Tibial nerve (tissue), 4 donors: ENCODE results near the gene LIMS1. TPM values are rescaled to one million over a fixed set of nuclear protein-coding genes. Genes with fewer than 3 reads are reported as not detected.

Source experiments
- DNase-seq, 2 donors: peaks; one replicate each; pipeline ENCODE4 v3.0.0-alpha.2; 2019; ENCODE audit warnings: low spot score in 2 of 2
- H3K27ac ChIP-seq, 4 donors: fragments of 200-600 bp; sonication (generic) in 3 of 4; one replicate each; pipeline ENCODE4 v1.5.1; 2017 to 2019; ENCODE audit warnings: mild to moderate bottlenecking in 1 of 4
- H3K27me3 ChIP-seq, 2 donors: fragments of 200-600 bp; sonication (generic) in 1 of 2; one replicate each; pipeline versions ENCODE4 v1.5.1 to v1.6.0; 2017 to 2019
- H3K36me3 ChIP-seq, 3 donors: fragments of 200-600 bp; sonication (generic); one replicate each; pipeline ENCODE4 v1.5.1; 2018 to 2019
- H3K4me1 ChIP-seq, 4 donors: fragments of 200-600 bp; sonication (generic) in 3 of 4; one replicate each; pipeline ENCODE4 v1.5.1; 2017 to 2019
- H3K4me3 ChIP-seq, 4 donors: fragments of 200-600 bp; sonication (generic) in 3 of 4; one replicate each; pipeline ENCODE4 v1.5.1; 2017 to 2019; ENCODE audit warnings: mild to moderate bottlenecking in 1 of 4, moderate library complexity in 1 of 4
- H3K9me3 ChIP-seq, 4 donors: fragments of 200-600 bp; sonication (generic) in 3 of 4; one replicate each; pipeline ENCODE4 v1.5.1; 2017 to 2019
- CTCF ChIP-seq, 5 experiments: fragments of 200-600 bp in 3 of 5; fragments of 450-650 bp in 2 of 5; sonication (generic) in 3 of 5; IDR thresholded peaks; one replicate each; pipeline ENCODE4 v1.5.1; 2016 to 2019; ENCODE audit warnings: antibody characterized with exemption in 5 of 5, mild to moderate bottlenecking in 3 of 5, moderate library complexity in 2 of 5
- EP300 ChIP-seq, 2 donors: sonication (generic); formaldehyde crosslinking; IDR thresholded peaks; one replicate each; pipeline ENCODE4 v1.6.1; 2017; ENCODE audit warnings: antibody characterized with exemption in 2 of 2, mild to moderate bottlenecking in 1 of 2
- POLR2A ChIP-seq, 2 donors: fragments of 450-650 bp; IDR thresholded peaks; one replicate each; pipeline ENCODE4 v1.6.1; 2017; ENCODE audit warnings: antibody characterized with exemption in 2 of 2, mild to moderate bottlenecking in 2 of 2, moderate library complexity in 2 of 2
- WGBS, 2 donors: methylation state at CpG; one replicate each; pipeline ENCODE4 v1.1.5; 2018; 5-methylcytosine and 5-hydroxymethylcytosine counted together
- total RNA-seq, 4 donors: library from RNA; depleted of rRNA; stranded (reverse); fragments of >200 nt; gene quantifications; one replicate each; pipeline ENCODE4 v1.1.0, GENCODE V29; 2016

Gene LIMS1
- total RNA-seq, 4 donors from 2014 or later = 33.7 to 86.3 (median 49.2) TPM

GRCh38 chr2:108583903-108584520, 49.7 kb downstream of the LIMS1 start:
- no peaks in the 10 kb centered on the region for H3K36me3 ChIP-seq
- no peaks in the 10 kb centered on the region for H3K27me3 ChIP-seq
- WGBS, 2 donors = 65 to 70% methylated on average over 4 of the region's 4 CpGs
- no peak for TF ChIP-seq POLR2A (IDR thresholded peaks at IDR 0.05)
- TF ChIP-seq CTCF (IDR thresholded peaks at IDR 0.05) = peak; percentile 65 to 80 (median 73)
- H3K9me3 ChIP-seq = no peaks in the 10 kb centered on the region
- peaks cover 0 to 59% (median 30%) of the 10 kb centered on the region in 4 donors for H3K4me1 ChIP-seq
- no peak overlapping the region for H3K27ac ChIP-seq
- DNase-seq = peak in 1 of 2 donors; percentile 84
- no peak overlapping the region for H3K4me3 ChIP-seq

GRCh38 chr2:108585436-108585835, 51.2 kb downstream of the LIMS1 start:
- no peak overlapping the region for H3K27ac ChIP-seq
- H3K36me3 ChIP-seq = no peaks in the 10 kb centered on the region

GRCh38 chr2:108586116-108586515, 51.8 kb downstream of the LIMS1 start:
- Histone ChIP-seq H3K4me3 (no peak overlapping the region), H3K9me3 (no peaks in the 10 kb centered on the region), H3K27ac (peak overlapping the region in 2 of 4 donors; percentile 66 to 84), H3K4me1 (peaks cover 0 to 59% (median 36%) of the 10 kb centered on the region in 4 donors), H3K36me3 (no peaks in the 10 kb centered on the region), H3K27me3 (no peaks in the 10 kb centered on the region)
- DNase-seq = no peak
- TF ChIP-seq EP300 (IDR thresholded peaks at IDR 0.05) = no peak
- no peak for TF ChIP-seq POLR2A (IDR thresholded peaks at IDR 0.05)
- no peak for TF ChIP-seq CTCF (IDR thresholded peaks at IDR 0.05)
- WGBS, 2 donors = 82 to 90% methylated on average over 7 of the region's 7 CpGs

More at GRCh38 chr2:108585436-108585835, 51.2 kb downstream of the LIMS1 start:
- Histone ChIP-seq H3K27me3 (no peaks in the 10 kb centered on the region), H3K4me1 (peaks cover 0 to 58% (median 32%) of the 10 kb centered on the region in 4 donors), H3K9me3 (no peaks in the 10 kb centered on the region), H3K4me3 (no peak overlapping the region)
- DNase-seq = no peak
- TF ChIP-seq POLR2A (IDR thresholded peaks at IDR 0.05) (no peak), CTCF (IDR thresholded peaks at IDR 0.05) (no peak), EP300 (IDR thresholded peaks at IDR 0.05) (no peak)
- WGBS, 2 donors = 89 to 93% methylated on average over 4 of the region's 4 CpGs

- 34 to 35% methylated on average over 5 of the region's 5 CpGs for WGBS, 2 donors
- Histone ChIP-seq H3K4me1 (peaks cover 0 to 64% (median 37%) of the 10 kb centered on the region in 4 donors), H3K9me3 (no peaks in the 10 kb centered on the region), H3K4me3 (no peak overlapping the region), H3K27ac (peak overlapping the region in 2 of 4 donors; percentile 66 to 84), H3K36me3 (no peaks in the 10 kb centered on the region), H3K27me3 (no peaks in the 10 kb centered on the region)
- DNase-seq = no peak
- no peak for TF ChIP-seq EP300 (IDR thresholded peaks at IDR 0.05)
These were observed 52.4 kb downstream of the LIMS1 start for GRCh38 chr2:108586631-108587030.

- 61 to 68% methylated on average over 6 of the region's 6 CpGs for WGBS, 2 donors
- Histone ChIP-seq H3K4me3 (no peak overlapping the region), H3K27ac (peak overlapping the region in 3 of 4 donors; percentile 25 to 84 (median 66)), H3K9me3 (no peaks in the 10 kb centered on the region), H3K4me1 (peaks cover 0 to 74% (median 41%) of the 10 kb centered on the region in 4 donors), H3K27me3 (no peaks in the 10 kb centered on the region), H3K36me3 (no peaks in the 10 kb centered on the region)
- TF ChIP-seq EP300 (IDR thresholded peaks at IDR 0.05) (no peak), POLR2A (IDR thresholded peaks at IDR 0.05) (no peak), CTCF (IDR thresholded peaks at IDR 0.05) (no peak)
- no peak for DNase-seq
These were observed 53.4 kb downstream of the LIMS1 start for GRCh38 chr2:108587621-108588020.
